NCI-H748 (cell line): ENCODE measurements around the gene GSG1L.
A peak's percentile ranks its signal among the peaks of the same experiment; 100 is the strongest.

Source experiments
- DNase-seq: peaks from one replicate; lab custom pipeline; 2025; ENCODE audit not compliant: unreplicated experiment; lab: John Stamatoyannopoulos, UW

The GSG1L gene

GRCh38 chr16:28063591-28064061 is at the start of gene GSG1L:
TSS of gene GSG1L (minus strand) at chr16:28063714. CDS start at chr16:28063424, 290 bp downstream.
- DNase-seq, result peak; percentile 38

- no peak for DNase-seq
Measured at GRCh38 chr16:28112908-28113307, 49.4 kb upstream of the GSG1L start.

- DNase-seq, result no peak
Measured at GRCh38 chr16:28110977-28111376, 47.5 kb upstream of the GSG1L start.

- DNase-seq, result no peak
Measured at GRCh38 chr16:28110479-28110878, 47.0 kb upstream of the GSG1L start.

- DNase-seq, result no peak
Measured at GRCh38 chr16:28110074-28110473, 46.6 kb upstream of the GSG1L start.

- no peak for DNase-seq
Measured at GRCh38 chr16:28108590-28109247, 45.2 kb upstream of the GSG1L start.

GRCh38 chr16:28107232-28107631 is 43.7 kb upstream of the GSG1L start:
- no peak for DNase-seq

- peak; percentile 67 for DNase-seq
Measured at GRCh38 chr16:28106467-28107215, 43.1 kb upstream of the GSG1L start.

GRCh38 chr16:28105954-28106353 is 42.4 kb upstream of the GSG1L start:
- DNase-seq, result no peak

- no peak for DNase-seq
Measured at GRCh38 chr16:28105297-28105696, 41.8 kb upstream of the GSG1L start.

GRCh38 chr16:28104404-28104803 is 40.9 kb upstream of the GSG1L start:
- no peak for DNase-seq

GRCh38 chr16:28103516-28104170 is 40.1 kb upstream of the GSG1L start:
- DNase-seq, result no peak

- no peak for DNase-seq
Measured at GRCh38 chr16:28101533-28101890, 38.0 kb upstream of the GSG1L start.

GRCh38 chr16:28100810-28101532 is 37.5 kb upstream of the GSG1L start:
- DNase-seq, result no peak

- no peak for DNase-seq
Measured at GRCh38 chr16:28098959-28099945, 35.7 kb upstream of the GSG1L start.

- no peak for DNase-seq
Measured at GRCh38 chr16:28098171-28098958, 34.9 kb upstream of the GSG1L start.

- no peak for DNase-seq
Measured at GRCh38 chr16:28096983-28097899, 33.7 kb upstream of the GSG1L start.

- DNase-seq, result no peak
Measured at GRCh38 chr16:28093385-28093725, 29.8 kb upstream of the GSG1L start.
